HG02798 (cell line): ENCODE data around the gene CRISPLD2.
"Not testable (repeated sequence)": the region's sequence is repeated elsewhere in the genome, so short reads cannot be mapped to it uniquely, and the experiment has no call there.

Experiments used
- ATAC-seq: cut with Tn5 transposase; IDR thresholded peaks from one replicate; pipeline ENCODE4 v1.9.1; 2021; ENCODE audit warnings: mild to moderate bottlenecking; ENCODE audit not compliant: unreplicated experiment, poor library complexity

CRISPLD2 gene

GRCh38 chr16:84854759-84855158 lies 35.0 kb downstream of the CRISPLD2 start:
- ATAC-seq: no peak

DNA sequence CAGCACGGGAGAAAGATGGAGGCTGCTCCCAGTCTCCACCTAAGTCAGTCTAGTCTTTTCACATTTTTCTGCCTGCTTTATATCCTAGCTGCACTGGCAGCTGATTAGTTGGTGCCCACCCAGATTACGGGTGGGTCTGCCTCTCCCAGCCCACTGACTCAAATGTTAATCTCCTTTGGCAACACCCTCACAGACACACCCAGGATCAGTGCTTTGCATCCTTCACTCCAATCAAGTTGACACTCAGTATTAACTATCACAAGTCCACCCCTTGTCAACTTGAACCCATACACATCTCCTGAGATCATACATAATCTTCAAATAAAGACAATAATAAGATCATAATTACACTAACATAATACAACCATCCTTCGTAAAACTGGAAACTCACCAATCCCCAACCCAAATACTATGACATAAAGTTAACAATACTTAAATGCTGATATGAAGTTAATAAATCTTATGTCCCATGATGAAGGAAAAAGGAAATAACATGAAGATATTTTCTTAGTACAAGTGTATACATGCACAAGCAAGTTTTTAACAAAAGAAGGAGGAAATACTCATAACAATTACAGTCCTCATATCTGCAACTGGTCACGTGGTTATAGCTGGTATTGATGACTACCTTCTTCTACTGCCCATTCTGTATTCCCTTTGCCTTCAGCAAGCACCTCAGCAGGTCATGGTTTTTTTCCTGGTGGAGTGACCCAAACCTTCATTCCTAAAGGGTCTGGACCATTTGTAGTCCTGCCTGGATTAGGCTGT lies 35.8 kb downstream of the CRISPLD2 start:
- not testable (repeated sequence) for ATAC-seq

- not testable (repeated sequence) for ATAC-seq
Measured at GRCh38 chr16:84856203-84856581, 36.4 kb downstream of the CRISPLD2 start.

GRCh38 chr16:84856811-84857210 lies 37.0 kb downstream of the CRISPLD2 start:
- not testable (repeated sequence) for ATAC-seq

- ATAC-seq: no peak
Measured at GRCh38 chr16:84859681-84860080, 39.9 kb downstream of the CRISPLD2 start.

GRCh38 chr16:84860383-84860782 lies 40.6 kb downstream of the CRISPLD2 start:
- ATAC-seq: no peak

DNA sequence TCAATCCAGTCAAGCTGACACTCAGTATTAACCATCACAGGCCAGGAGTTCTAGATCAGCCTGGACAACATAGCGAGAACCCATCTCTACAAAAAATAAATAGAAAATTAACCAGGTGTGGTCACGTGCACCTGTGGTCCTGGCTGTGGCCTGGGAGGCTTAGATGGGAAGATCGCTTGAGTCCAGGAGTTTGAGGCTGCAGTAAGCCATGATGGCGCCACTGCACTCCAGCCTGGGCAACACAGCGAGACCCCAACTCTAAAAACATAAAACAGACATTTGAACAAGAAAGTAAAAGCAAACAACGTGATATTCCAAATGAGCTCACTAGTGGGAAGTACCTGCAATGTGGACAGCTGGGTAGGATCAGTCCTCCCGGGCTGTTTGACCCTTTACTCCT lies 41.9 kb downstream of the CRISPLD2 start:
- no peak for ATAC-seq

GRCh38 chr16:84862804-84863480 lies 43.2 kb downstream of the CRISPLD2 start:
- ATAC-seq: no peak

DNA sequence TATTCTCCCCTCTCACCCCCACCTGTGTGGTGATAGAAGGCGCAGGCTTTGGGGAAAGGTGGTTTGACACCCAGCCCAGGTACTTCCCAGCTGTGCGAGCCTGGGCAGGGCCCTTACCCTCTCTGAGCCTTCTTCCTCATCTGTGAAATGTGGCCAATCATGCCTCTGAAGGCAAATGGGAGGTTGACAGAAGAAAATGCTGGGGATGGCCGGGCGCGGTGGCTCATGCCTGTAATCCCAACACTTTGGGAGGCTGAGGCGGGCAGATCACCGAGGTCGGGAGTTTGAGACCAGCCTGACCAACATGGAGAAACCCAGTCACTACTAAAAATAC lies 43.7 kb downstream of the CRISPLD2 start:
- ATAC-seq: no peak

GRCh38 chr16:84864326-84864955 lies 44.7 kb downstream of the CRISPLD2 start:
- no peak for ATAC-seq

GRCh38 chr16:84867696-84868095 lies 47.9 kb downstream of the CRISPLD2 start:
- ATAC-seq: no peak

DNA sequence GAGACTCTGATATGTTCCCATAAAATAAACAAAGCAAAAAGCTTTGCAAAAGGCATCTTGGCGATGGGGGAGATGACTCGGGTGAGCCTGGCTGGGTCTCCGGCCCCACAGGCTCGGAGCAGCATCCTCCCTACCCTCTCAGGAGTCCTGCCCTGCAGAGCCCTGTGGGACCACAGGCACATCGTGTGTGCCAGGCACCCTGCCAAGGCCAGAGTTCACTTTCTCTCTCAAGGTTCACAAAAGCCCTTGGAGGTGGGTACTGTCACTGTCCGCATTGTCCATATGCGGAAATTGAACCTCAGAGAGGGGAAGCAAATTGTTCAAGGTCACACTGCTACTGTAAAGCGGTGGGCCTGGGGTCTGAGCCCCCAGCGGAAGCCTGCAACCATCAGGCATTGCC lies 48.5 kb downstream of the CRISPLD2 start:
- no peak for ATAC-seq

DNA sequence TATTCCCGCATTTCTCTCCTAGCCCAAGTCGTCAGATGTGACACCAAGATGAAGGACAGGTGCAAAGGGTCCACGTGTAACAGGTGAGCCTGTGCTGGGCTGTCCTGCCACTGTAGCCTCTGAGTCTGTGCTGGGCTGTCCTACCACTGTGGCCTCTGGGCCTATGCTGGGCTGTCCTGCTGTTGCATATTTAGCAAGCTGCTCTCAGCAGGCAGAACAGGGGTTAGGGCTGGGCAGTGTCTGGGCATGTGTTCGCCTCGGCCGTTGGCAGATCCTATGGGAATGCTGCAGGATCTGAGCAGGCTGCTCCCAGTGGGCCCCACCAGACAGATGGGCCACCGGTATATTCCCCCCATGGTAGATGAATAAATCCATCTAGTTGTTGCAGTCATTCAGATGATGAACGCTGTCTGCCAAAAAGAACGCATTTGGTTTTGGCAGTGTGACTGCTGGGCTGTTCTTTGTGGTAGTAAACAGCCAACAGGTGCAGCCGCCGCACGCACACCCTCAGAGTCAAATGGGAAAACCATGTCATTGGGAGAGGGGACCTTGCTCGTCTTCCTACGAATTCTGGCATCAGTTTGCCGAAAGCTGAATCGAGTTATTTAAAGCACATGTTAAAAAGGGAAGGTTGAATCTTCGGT lies 49.2 kb downstream of the CRISPLD2 start:
- no peak for ATAC-seq

GRCh38 chr16:84869473-84869845 lies 49.7 kb downstream of the CRISPLD2 start:
- no peak for ATAC-seq

DNA sequence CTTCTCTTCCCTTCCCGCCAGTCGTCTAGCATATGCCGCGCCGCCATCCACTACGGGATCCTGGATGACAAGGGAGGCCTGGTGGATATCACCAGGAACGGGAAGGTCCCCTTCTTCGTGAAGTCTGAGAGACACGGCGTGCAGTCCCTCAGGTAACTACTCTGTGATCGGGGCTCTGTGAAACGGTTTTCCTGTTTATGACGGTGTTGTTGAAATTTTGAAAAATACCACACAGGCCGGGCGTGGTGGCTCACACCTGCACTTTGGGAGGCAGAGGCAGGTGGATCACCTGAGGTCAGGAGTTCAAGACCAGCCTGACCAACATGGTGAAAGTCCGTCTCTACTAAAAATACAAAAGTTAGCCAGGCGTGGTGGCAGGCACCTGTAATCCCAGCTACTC lies 53.2 kb downstream of the CRISPLD2 start:
- ATAC-seq: not testable (repeated sequence)

DNA sequence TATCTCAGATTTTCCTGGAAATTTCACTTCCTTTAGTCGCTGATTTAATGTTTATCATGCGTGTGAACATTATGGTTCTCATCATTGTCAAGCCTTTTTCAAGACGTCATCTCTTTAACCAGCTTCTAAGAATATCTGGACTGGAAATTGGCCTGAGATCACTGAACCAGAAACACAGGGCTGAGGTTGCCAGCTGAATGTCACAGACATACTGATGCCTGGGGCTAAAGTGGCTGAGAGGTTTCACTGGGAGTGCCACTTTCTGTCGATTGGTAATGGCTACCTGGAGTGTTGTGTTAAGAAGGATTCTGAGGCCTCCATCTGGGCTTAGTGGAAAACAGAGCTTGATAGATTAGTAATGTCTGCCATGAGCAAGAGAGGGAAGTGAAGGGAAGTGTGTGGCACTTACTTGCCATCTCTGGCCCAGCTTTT lies 54.2 kb downstream of the CRISPLD2 start:
- ATAC-seq: no peak

- no peak for ATAC-seq
Measured at GRCh38 chr16:84874553-84874952, 54.8 kb downstream of the CRISPLD2 start.

GRCh38 chr16:84874983-84875382 lies 55.2 kb downstream of the CRISPLD2 start:
- no peak for ATAC-seq

- ATAC-seq: no peak
Measured at GRCh38 chr16:84875846-84876245, 56.1 kb downstream of the CRISPLD2 start.

- no peak for ATAC-seq
Measured at GRCh38 chr16:84876873-84877606, 57.3 kb downstream of the CRISPLD2 start.
